Body of pancreas (tissue), 4 donors: Measurements from ENCODE around the gene IL17F. TPM values are rescaled to one million over a fixed set of nuclear protein-coding genes. Genes with fewer than 3 reads are reported as not detected.

Experiments
- ATAC-seq: fragments of 150-250 bp; one replicate; pipeline ENCODE4 v1.9.1; 2016
- DNase-seq, 4 donors: peaks; one replicate each; pipeline ENCODE4 v3.0.0-alpha.2; 2019
- H3K27ac ChIP-seq, 4 donors: fragments of 200-600 bp; sonication (generic); 1 replicate in 3 of 4; 2 replicates in 1 of 4; pipeline versions ENCODE4 v1.5.1 to v1.6.1; 2016 to 2019; ENCODE audit warnings: mild to moderate bottlenecking in 1 of 4, mixed read lengths in 1 of 4, moderate library complexity in 1 of 4
- H3K27me3 ChIP-seq, 2 donors: fragments of 200-600 bp; sonication (generic); one replicate each; pipeline ENCODE4 v1.6.0; 2016; ENCODE audit warnings: mild to moderate bottlenecking in 1 of 2
- H3K36me3 ChIP-seq, 2 donors: fragments of 200-600 bp; sonication (generic); replicated peaks in 1 of 2; 2 replicates each; pipeline ENCODE4 v1.5.1; 2016; ENCODE audit warnings: low read depth in 2 of 2; ENCODE audit not compliant: insufficient read depth in 1 of 2
- H3K4me1 ChIP-seq: fragments of 200-600 bp; sonication (generic); one replicate; pipeline ENCODE4 v1.6.0; 2016
- H3K4me3 ChIP-seq, 2 donors: fragments of 200-600 bp; sonication (generic); 1 replicate in 1 of 2; 2 replicates in 1 of 2; pipeline ENCODE4 v1.5.1; 2016 to 2019
- H3K9me3 ChIP-seq, 3 donors: fragments of 200-600 bp; sonication (generic); 1 replicate in 2 of 3; 2 replicates in 1 of 3; pipeline ENCODE4 v1.5.1; 2016
- CTCF ChIP-seq, 7 experiments: fragments of 450-650 bp in 4 of 7; fragments of 200-600 bp in 3 of 7; sonication (generic) in 3 of 7; IDR thresholded peaks; one replicate each; pipeline ENCODE4 v1.5.1; 2016 to 2019; ENCODE audit warnings: antibody characterized with exemption in 7 of 7
- POLR2A ChIP-seq, 3 donors: fragments of 450-650 bp; IDR thresholded peaks; one replicate each; pipeline ENCODE4 v1.6.1; 2016; ENCODE audit warnings: antibody characterized with exemption in 3 of 3, mild to moderate bottlenecking in 2 of 3
- WGBS, 2 donors: methylation state at CpG; one replicate each; pipeline ENCODE4 v1.1.5; 2017; 5-methylcytosine and 5-hydroxymethylcytosine counted together
- intact Hi-C: fragments of 100-400 bp; cut with DNase I; formaldehyde crosslinking; loops from one replicate; pipeline ENCODE4 v1.15.1; 2023
- total RNA-seq, 2 donors: library from RNA; depleted of rRNA; stranded (reverse); fragments of >200 nt; gene quantifications; one replicate each; pipeline ENCODE4 v1.1.0, GENCODE V29; 2016

IL17F gene
- total RNA-seq, 2 donors from 2014 or later = not detected

GRCh38 chr6:52227495-52227894 is 16.8 kb downstream of the IL17F start:
- Histone ChIP-seq H3K27ac (no peak overlapping the region), H3K4me3 (no peak overlapping the region), H3K4me1 (no peaks in the 10 kb centered on the region), H3K27me3 (no peaks in the 10 kb centered on the region), H3K36me3 (no peaks in the 10 kb centered on the region), H3K9me3 (no peaks in the 10 kb centered on the region)
- WGBS, 2 donors = 50 to 57% methylated on average over 1 of the region's 1 CpG
- DNase-seq (no peak), ATAC-seq (no peak)
- TF ChIP-seq POLR2A (IDR thresholded peaks at IDR 0.05) (no peak), CTCF (IDR thresholded peaks at IDR 0.05) (no peak)
- intact Hi-C loops = no loop called here

GRCh38 chr6:52221302-52221701 is 23.0 kb downstream of the IL17F start:
- intact Hi-C loops = no loop called here
- Histone ChIP-seq H3K27ac (no peak overlapping the region), H3K36me3 (no peaks in the 10 kb centered on the region), H3K9me3 (no peaks in the 10 kb centered on the region), H3K4me1 (no peaks in the 10 kb centered on the region), H3K27me3 (no peaks in the 10 kb centered on the region), H3K4me3 (no peak overlapping the region)
- no peak for ATAC-seq
- 45 to 46% methylated on average over 3 of the region's 3 CpGs for WGBS, 2 donors
- DNase-seq = no peak
- TF ChIP-seq CTCF (IDR thresholded peaks at IDR 0.05) (no peak), POLR2A (IDR thresholded peaks at IDR 0.05) (no peak)

- TF ChIP-seq POLR2A (IDR thresholded peaks at IDR 0.05) (no peak), CTCF (IDR thresholded peaks at IDR 0.05) (no peak)
- intact Hi-C loops = no loop called here
- H3K27ac ChIP-seq = no peak overlapping the region
- no peak for ATAC-seq
- H3K4me1 ChIP-seq = no peaks in the 10 kb centered on the region
- WGBS, 2 donors = 63 to 70% methylated on average over 2 of the region's 2 CpGs
- no peak overlapping the region for H3K4me3 ChIP-seq
- no peak for DNase-seq
- H3K27me3 ChIP-seq = no peaks in the 10 kb centered on the region
- no peaks in the 10 kb centered on the region for H3K9me3 ChIP-seq
- no peaks in the 10 kb centered on the region for H3K36me3 ChIP-seq
Measured at GRCh38 chr6:52217761-52218160, 26.5 kb downstream of the IL17F start.

- Histone ChIP-seq H3K27ac (no peak overlapping the region), H3K4me3 (no peak overlapping the region), H3K27me3 (no peaks in the 10 kb centered on the region), H3K9me3 (no peaks in the 10 kb centered on the region), H3K36me3 (no peaks in the 10 kb centered on the region), H3K4me1 (no peaks in the 10 kb centered on the region)
- intact Hi-C loops = no loop called here
- ATAC-seq (no peak), DNase-seq (no peak)
- TF ChIP-seq CTCF (IDR thresholded peaks at IDR 0.05) = no peak
- no peak for TF ChIP-seq POLR2A (IDR thresholded peaks at IDR 0.05)
- 71 to 74% methylated on average over 5 of the region's 5 CpGs for WGBS, 2 donors
Measured at GRCh38 chr6:52216932-52217575, 27.2 kb downstream of the IL17F start.

- intact Hi-C loops = no loop called here
- ATAC-seq (no peak), DNase-seq (no peak)
- Histone ChIP-seq H3K4me1 (no peaks in the 10 kb centered on the region), H3K4me3 (no peak overlapping the region), H3K27me3 (no peaks in the 10 kb centered on the region), H3K9me3 (no peaks in the 10 kb centered on the region), H3K27ac (no peak overlapping the region), H3K36me3 (no peaks in the 10 kb centered on the region)
- TF ChIP-seq CTCF (IDR thresholded peaks at IDR 0.05) = no peak
- TF ChIP-seq POLR2A (IDR thresholded peaks at IDR 0.05) = no peak
Measured at GRCh38 chr6:52215787-52216186, 28.5 kb downstream of the IL17F start.
